GM23248 (cell line): Measurements from ENCODE around the gene AKAP3. TPM values are rescaled to one million over a fixed set of nuclear protein-coding genes. Genes with fewer than 3 reads are reported as not detected.

Experiments used
- DNase-seq: peaks from one replicate; pipeline ENCODE4 v3.0.0-alpha.2; 2015
- H2AFZ ChIP-seq: fragments of 200-600 bp; sonication (generic); 2 replicates; pipeline ENCODE4 v1.6.1; 2016; ENCODE audit warnings: antibody characterized with exemption
- H3F3A ChIP-seq: fragments of 200-600 bp; sonication (generic); 2 replicates; pipeline ENCODE4 v1.6.1; 2016; ENCODE audit warnings: mild to moderate bottlenecking, antibody characterized with exemption, mixed run types; ENCODE audit not compliant: insufficient read depth
- H3K27ac ChIP-seq: fragments of 200-600 bp; sonication (generic); 2 replicates; pipeline ENCODE4 v1.5.1; 2016; ENCODE audit warnings: mild to moderate bottlenecking
- H3K27me3 ChIP-seq: fragments of 200-600 bp; sonication (generic); replicated peaks from 2 replicates; pipeline ENCODE4 v1.6.1; 2016; ENCODE audit warnings: mild to moderate bottlenecking; ENCODE audit not compliant: insufficient read depth
- H3K36me3 ChIP-seq: fragments of 200-600 bp; sonication (generic); 2 replicates; pipeline ENCODE4 v1.6.1; 2016; ENCODE audit warnings: low read depth, mild to moderate bottlenecking
- H3K4me1 ChIP-seq: fragments of 200-600 bp; sonication (generic); 2 replicates; pipeline ENCODE4 v1.6.1; 2016; ENCODE audit warnings: mild to moderate bottlenecking; ENCODE audit not compliant: insufficient read depth
- H3K4me2 ChIP-seq: fragments of 200-600 bp; sonication (generic); one replicate; pipeline ENCODE4 v1.6.1; 2016; ENCODE audit warnings: mild to moderate bottlenecking; ENCODE audit not compliant: unreplicated experiment
- H3K4me3 ChIP-seq: fragments of 200-600 bp; sonication (generic); 2 replicates; pipeline ENCODE4 v1.5.1; 2016; ENCODE audit warnings: mild to moderate bottlenecking
- H3K79me2 ChIP-seq: fragments of 200-600 bp; sonication (generic); 2 replicates; pipeline ENCODE4 v1.6.1; 2016; ENCODE audit warnings: mild to moderate bottlenecking; ENCODE audit not compliant: insufficient read depth
- H3K9ac ChIP-seq: fragments of 200-600 bp; sonication (generic); 2 replicates; pipeline ENCODE4 v1.6.1; 2016; ENCODE audit warnings: mild to moderate bottlenecking
- H3K9me2 ChIP-seq: fragments of 200-600 bp; sonication (generic); 2 replicates; pipeline ENCODE4 v1.6.1; 2016; ENCODE audit warnings: mixed run types, mild to moderate bottlenecking, moderate library complexity; ENCODE audit not compliant: insufficient read depth
- H3K9me3 ChIP-seq: fragments of 200-600 bp; sonication (generic); one replicate; pipeline ENCODE4 v1.6.1; 2017; ENCODE audit warnings: low read depth
- H4K20me1 ChIP-seq: fragments of 200-600 bp; sonication (generic); 2 replicates; pipeline ENCODE4 v1.6.0; 2016; ENCODE audit not compliant: insufficient read depth
- EZH2 ChIP-seq: fragments of 200-600 bp; sonication (generic); IDR thresholded peaks from 2 replicates; pipeline ENCODE4 v1.6.1; 2018; ENCODE audit warnings: antibody characterized with exemption, mild to moderate bottlenecking; ENCODE audit not compliant: insufficient read depth, poor library complexity, severe bottlenecking
- EZH2phosphoT487 ChIP-seq: fragments of 200-600 bp; sonication (generic); IDR thresholded peaks from 2 replicates; pipeline ENCODE4 v1.6.1; 2018; ENCODE audit warnings: antibody characterized with exemption, moderate library complexity, mild to moderate bottlenecking, low read depth; ENCODE audit not compliant: insufficient read depth
- WGBS, 2 experiments: methylation state at CpG; one replicate each; pipeline ENCODE4 v1.1.6; 2015 to 2017; ENCODE audit warnings: low lambda C conversion rate in 2 of 2, low coverage in 1 of 2; ENCODE audit errors: missing lambda C conversion rate in 2 of 2; 5-methylcytosine and 5-hydroxymethylcytosine counted together
- in situ Hi-C: fragments of 300-500 bp; cut with MboI; formaldehyde crosslinking; loops from 2 replicates; pipeline ENCODE4 v1.15.0; 2020
- polyA plus RNA-seq: library from polyadenylated mRNA; unstranded; fragments of >200 nt; fragmentation: Nextera tagmentation; extraction: Ambion mirVana; gene quantifications from 2 replicates; pipeline ENCODE4 v1.2.1, GENCODE V29; 2016
- total RNA-seq: library from RNA; depleted of rRNA; stranded (reverse); fragments of >200 nt; shearing (Covaris generic); gene quantifications from 2 replicates; pipeline ENCODE4 v1.2.3, GENCODE V29; 2014

AKAP3 gene
- total and polyA plus RNA-seq, 2 experiments from 2014 or later, result 0.22 to 0.36 TPM

GRCh38 chr12:4603421-4603820 is 45.4 kb downstream of the AKAP3 start:
- Histone ChIP-seq H3F3A (no peaks in the 10 kb centered on the region), H3K36me3 (no peaks in the 10 kb centered on the region), H2AFZ (no peak overlapping the region), H3K27me3 (peaks cover 18% of the 10 kb centered on the region; the same call in 1 of the 2 replicates), H3K9me3 (no peaks in the 10 kb centered on the region), H4K20me1 (no peaks in the 10 kb centered on the region), H3K27ac (no peak overlapping the region), H3K79me2 (peaks cover 37% of the 10 kb centered on the region), H3K4me2 (no peak overlapping the region), H3K9me2 (no peaks in the 10 kb centered on the region), H3K4me1 (peaks cover 11% of the 10 kb centered on the region; the same call in 1 of the 2 replicates), H3K9ac (no peak overlapping the region), H3K4me3 (no peak overlapping the region)
- 41 to 43% methylated on average over 7 of the region's 7 CpGs for WGBS, 2 experiments
- no peak for TF ChIP-seq EZH2
- no peak for TF ChIP-seq EZH2phosphoT487
- in situ Hi-C loops, result no loop called here
- no peak for DNase-seq

- Histone ChIP-seq H3K36me3 (no peaks in the 10 kb centered on the region), H4K20me1 (no peaks in the 10 kb centered on the region), H3F3A (no peaks in the 10 kb centered on the region), H2AFZ (no peak overlapping the region), H3K9ac (no peak overlapping the region), H3K4me1 (no peaks in the 10 kb centered on the region), H3K27ac (no peak overlapping the region), H3K4me2 (no peak overlapping the region), H3K4me3 (no peak overlapping the region), H3K9me2 (no peaks in the 10 kb centered on the region), H3K9me3 (no peaks in the 10 kb centered on the region), H3K27me3 (peaks cover 4% of the 10 kb centered on the region; the same call in 1 of the 2 replicates), H3K79me2 (no peaks in the 10 kb centered on the region)
- no peak for TF ChIP-seq EZH2
- TF ChIP-seq EZH2phosphoT487, result no peak
- in situ Hi-C loops, result no loop called here
- WGBS, 2 experiments, result 82 to 94% methylated on average over 6 of the region's 6 CpGs
- no peak for DNase-seq
Measured at GRCh38 chr12:4595881-4596280, 53.0 kb downstream of the AKAP3 start.

GRCh38 chr12:4591180-4591687 is 57.6 kb downstream of the AKAP3 start:
- no peak overlapping the region for H2AFZ ChIP-seq
- in situ Hi-C loops, result no loop called here
- no peak for DNase-seq
- TF ChIP-seq EZH2 (no peak), EZH2phosphoT487 (no peak)
- no peaks in the 10 kb centered on the region for H3K9me3 ChIP-seq
- H3K4me1 ChIP-seq, result no peaks in the 10 kb centered on the region
- H3K27ac ChIP-seq, result no peak overlapping the region
- no peak overlapping the region for H3K9ac ChIP-seq
- no peak overlapping the region for H3K4me3 ChIP-seq
- no peaks in the 10 kb centered on the region for H3F3A ChIP-seq
- no peak overlapping the region for H3K4me2 ChIP-seq
- no peaks in the 10 kb centered on the region for H3K27me3 ChIP-seq
- WGBS, 2 experiments, result 44 to 49% methylated on average over 7 of the region's 7 CpGs
- H3K36me3 ChIP-seq, result no peaks in the 10 kb centered on the region
- no peaks in the 10 kb centered on the region for H3K9me2 ChIP-seq
- H4K20me1 ChIP-seq, result no peaks in the 10 kb centered on the region
- H3K79me2 ChIP-seq, result no peaks in the 10 kb centered on the region

GRCh38 chr12:4589941-4590340 is 58.9 kb downstream of the AKAP3 start:
- Histone ChIP-seq H3K4me2 (no peak overlapping the region), H2AFZ (no peak overlapping the region), H3F3A (no peaks in the 10 kb centered on the region), H3K4me3 (no peak overlapping the region), H3K9ac (no peak overlapping the region), H3K79me2 (no peaks in the 10 kb centered on the region), H4K20me1 (no peaks in the 10 kb centered on the region), H3K4me1 (no peaks in the 10 kb centered on the region), H3K36me3 (no peaks in the 10 kb centered on the region), H3K27me3 (no peaks in the 10 kb centered on the region), H3K9me2 (no peaks in the 10 kb centered on the region), H3K9me3 (no peaks in the 10 kb centered on the region), H3K27ac (no peak overlapping the region)
- in situ Hi-C loops, result no loop called here
- no peak for TF ChIP-seq EZH2
- 24 to 35% methylated on average over 2 of the region's 2 CpGs for WGBS, 2 experiments
- DNase-seq, result peak; percentile 17

- H3K79me2 ChIP-seq, result no peaks in the 10 kb centered on the region
- H3K27me3 ChIP-seq, result no peaks in the 10 kb centered on the region
- no peaks in the 10 kb centered on the region for H3K4me1 ChIP-seq
- no peaks in the 10 kb centered on the region for H3F3A ChIP-seq
- H4K20me1 ChIP-seq, result no peaks in the 10 kb centered on the region
- in situ Hi-C loops, result no loop called here
- no peak overlapping the region for H2AFZ ChIP-seq
- DNase-seq, result no peak
- no peak overlapping the region for H3K27ac ChIP-seq
- no peak for TF ChIP-seq EZH2phosphoT487
- no peak for TF ChIP-seq EZH2
- no peak overlapping the region for H3K9ac ChIP-seq
- no peaks in the 10 kb centered on the region for H3K9me3 ChIP-seq
- no peaks in the 10 kb centered on the region for H3K36me3 ChIP-seq
- H3K4me3 ChIP-seq, result no peak overlapping the region
- 70 to 76% methylated on average over 3 of the region's 3 CpGs for WGBS, 2 experiments
- H3K4me2 ChIP-seq, result no peak overlapping the region
- no peaks in the 10 kb centered on the region for H3K9me2 ChIP-seq
Measured at GRCh38 chr12:4588916-4589315, 59.9 kb downstream of the AKAP3 start.
